GM03348 (cell line): Measurements from ENCODE around the gene NFKBIA.
"Not testable (repeated sequence)": the region's sequence is repeated elsewhere in the genome, so short reads cannot be mapped to it uniquely, and the experiment has no call there.

ENCODE experiments used
- DNase-seq: peaks from one replicate; pipeline ENCODE4 v3.0.0; 2012; ENCODE audit warnings: low spot score

Gene NFKBIA

DNA sequence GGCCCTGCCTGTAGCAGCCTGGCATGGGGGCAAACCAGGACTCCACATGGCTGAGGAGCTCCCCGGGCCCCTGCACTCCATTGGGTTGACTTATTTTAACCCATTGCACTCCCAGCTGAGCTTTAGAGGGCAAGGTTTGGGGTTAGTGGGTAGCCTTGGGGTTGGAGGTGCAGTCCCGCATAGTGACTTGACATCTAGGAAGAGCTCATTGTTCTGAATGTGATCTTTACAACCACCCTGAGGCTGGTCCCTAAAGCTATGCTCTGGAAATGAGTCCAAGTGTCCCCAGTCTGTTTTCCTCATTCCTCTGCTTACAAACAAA lies 36.4 kb downstream of the NFKBIA start:
- DNase-seq, result no peak

- DNase-seq, result no peak
Measured at GRCh38 chr14:35367056-35367372, 37.5 kb downstream of the NFKBIA start.

DNA sequence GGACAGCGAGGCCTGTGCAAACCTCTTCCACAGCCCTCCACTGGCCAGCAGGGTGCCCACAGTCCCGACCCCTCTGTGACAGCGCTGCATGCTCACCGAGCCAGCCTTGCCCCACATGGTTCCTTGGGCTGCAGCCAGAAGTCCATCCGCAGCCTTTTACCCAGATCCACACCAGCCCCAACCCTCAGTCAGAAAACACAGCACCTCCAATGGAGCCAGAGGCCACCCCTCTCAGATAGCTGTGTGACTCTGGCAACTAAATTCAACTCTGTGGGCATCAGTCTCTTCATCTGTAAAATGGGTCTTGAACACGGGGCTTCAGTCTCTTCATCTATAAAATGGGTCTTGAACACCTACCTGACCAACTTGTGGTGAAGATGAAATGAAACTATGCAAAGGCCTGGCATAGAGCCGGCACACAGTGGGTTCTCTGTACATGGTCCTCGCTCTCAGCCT lies 38.0 kb downstream of the NFKBIA start:
- DNase-seq, result no peak

DNA sequence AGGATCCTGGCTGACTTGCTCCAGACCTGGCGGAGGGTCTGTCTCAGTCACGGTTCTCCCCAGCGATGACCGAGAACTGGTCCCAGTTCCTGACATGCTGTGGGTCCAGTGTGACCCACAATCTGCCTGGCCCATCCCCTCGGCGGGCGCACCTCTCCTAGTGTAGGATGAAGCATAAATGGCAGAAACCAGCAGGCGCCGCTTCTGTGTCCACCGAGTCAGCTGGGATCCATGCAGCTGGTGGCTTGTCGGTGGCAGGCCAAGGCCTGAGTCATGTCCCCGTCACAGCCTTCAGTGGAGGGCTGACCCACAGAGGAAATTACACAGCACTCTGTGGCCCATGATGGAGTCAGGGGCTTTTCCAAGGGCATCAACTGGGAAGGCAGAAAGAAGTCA lies 38.5 kb downstream of the NFKBIA start:
- DNase-seq, result peak; percentile 38

DNA sequence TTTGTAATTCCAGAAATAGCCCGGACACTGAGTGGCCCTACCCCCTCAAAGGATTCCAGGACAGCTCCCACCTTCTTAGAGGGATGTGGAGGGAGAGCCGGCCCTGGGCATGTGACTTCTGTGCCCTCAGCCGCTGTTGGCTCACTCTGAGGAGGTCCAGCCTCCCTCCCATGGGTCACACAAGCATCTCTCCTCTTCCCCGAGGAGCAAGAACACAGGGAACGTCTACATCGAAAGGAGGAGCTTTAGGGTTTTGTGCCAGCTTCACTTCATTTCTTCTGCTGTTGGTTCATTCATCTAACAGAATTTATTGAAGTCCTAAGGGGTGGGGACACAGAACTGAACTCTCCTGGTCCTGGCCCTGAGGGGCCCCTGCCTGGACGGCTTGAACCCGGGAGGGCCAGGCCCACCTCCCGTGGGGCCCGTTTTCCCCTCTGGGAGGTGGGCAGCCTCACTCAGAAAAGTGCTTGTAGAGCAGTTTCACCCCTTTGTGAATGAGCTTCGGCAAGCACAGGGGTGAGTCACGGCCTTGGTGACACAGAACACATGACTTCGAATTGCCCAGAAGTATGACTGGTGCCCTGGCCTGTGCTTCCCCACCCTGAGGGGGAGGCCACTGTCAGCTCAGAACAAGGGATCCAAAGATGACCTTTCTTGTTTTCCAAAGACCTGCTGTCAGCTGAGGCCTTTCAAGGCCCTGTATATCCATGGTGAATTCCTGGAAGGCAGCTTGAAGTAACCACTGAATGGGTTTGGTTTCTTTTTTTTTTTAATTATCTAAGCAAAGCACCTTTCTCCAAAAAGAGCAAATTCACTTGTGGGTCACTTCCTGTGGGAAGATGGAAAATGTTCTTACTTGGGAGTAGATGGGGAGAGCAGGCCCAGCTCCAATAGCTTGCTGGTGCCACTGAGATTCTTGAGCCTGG lies 39.2 kb downstream of the NFKBIA start:
- peak; percentile 82 for DNase-seq

- DNase-seq, result no peak
Measured at GRCh38 chr14:35362911-35363374, 41.6 kb downstream of the NFKBIA start.

DNA sequence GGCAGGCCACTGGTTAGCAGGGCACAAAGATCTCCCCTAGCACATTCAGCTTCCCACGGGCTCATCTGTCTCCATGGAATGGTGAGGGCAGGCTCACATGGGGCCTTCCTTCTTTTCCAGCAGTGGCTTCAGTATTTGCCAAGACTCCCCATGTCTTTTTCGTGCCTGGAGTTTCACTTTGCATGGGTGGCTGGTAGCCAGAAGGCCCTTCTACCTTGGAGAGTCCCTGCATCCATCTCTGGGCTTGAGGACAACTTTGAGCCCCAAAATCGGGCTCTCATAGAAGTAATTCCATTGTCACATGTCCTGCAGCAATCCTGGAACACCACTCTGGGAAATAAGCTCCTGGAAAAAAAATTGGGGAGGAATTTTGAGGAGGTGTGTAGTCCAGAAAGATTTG lies 42.1 kb downstream of the NFKBIA start:
- no peak for DNase-seq

- no peak for DNase-seq
Measured at GRCh38 chr14:35361141-35361480, 43.4 kb downstream of the NFKBIA start.

GRCh38 chr14:35359655-35360054 lies 44.9 kb downstream of the NFKBIA start:
- not testable (repeated sequence) for DNase-seq

- DNase-seq, result peak; percentile 83
Measured at GRCh38 chr14:35355981-35356841, 48.3 kb downstream of the NFKBIA start.

DNA sequence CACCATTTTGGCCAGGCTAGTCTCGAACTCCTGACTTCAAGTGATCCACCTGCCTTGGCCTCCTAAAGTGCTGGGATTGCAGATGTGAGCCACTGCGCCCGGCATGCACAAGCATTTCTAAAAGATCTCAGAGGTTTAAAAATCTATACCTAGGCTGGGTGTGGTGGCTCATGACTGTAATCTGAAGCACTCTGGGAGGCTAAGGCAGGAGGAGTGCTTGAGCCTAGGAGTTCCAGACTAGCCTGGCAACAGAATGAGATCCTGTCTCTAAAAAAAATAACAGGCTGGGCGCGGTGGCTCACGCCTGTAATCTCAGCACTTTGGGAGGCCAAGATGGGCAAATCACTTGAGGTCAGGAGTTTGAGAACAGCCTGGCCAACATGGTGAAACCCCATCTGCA lies 49.3 kb downstream of the NFKBIA start:
- not testable (repeated sequence) for DNase-seq

DNA sequence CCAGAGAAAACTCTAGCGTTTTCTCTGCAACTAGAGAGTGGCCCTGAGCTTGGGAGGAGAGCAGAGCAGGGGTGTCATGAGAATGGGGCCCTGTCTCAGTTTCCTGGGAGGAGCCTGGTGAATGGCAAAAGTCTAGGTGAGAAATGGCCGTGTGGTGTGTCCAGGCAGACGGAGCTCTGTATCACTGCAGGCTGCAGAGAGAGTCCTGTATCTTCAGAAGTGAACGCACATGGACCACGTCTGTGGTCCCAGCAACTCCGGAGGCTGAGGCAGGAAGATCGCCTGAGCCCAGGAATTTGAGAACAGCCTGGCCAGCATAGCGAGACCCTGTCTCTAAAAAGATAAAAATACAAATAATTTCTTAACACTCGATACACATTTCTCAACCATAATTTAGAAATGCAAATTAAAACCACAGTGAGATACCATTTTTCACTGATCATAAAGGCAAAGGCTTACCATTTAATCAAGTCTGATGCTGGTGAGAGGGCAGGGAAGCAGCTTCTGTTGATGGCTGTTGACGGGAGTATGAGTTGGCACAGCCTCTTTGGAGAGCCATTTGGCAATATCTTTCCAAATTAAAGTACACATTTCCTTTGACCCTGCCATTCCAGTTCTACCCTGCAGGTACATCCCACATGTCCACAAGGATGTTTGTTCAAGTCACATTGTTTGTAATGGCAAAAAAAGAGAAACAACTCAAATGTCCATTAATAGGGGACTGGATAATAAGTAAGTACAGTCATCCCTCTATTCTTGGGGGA lies 51.0 kb downstream of the NFKBIA start:
- no peak for DNase-seq

DNA sequence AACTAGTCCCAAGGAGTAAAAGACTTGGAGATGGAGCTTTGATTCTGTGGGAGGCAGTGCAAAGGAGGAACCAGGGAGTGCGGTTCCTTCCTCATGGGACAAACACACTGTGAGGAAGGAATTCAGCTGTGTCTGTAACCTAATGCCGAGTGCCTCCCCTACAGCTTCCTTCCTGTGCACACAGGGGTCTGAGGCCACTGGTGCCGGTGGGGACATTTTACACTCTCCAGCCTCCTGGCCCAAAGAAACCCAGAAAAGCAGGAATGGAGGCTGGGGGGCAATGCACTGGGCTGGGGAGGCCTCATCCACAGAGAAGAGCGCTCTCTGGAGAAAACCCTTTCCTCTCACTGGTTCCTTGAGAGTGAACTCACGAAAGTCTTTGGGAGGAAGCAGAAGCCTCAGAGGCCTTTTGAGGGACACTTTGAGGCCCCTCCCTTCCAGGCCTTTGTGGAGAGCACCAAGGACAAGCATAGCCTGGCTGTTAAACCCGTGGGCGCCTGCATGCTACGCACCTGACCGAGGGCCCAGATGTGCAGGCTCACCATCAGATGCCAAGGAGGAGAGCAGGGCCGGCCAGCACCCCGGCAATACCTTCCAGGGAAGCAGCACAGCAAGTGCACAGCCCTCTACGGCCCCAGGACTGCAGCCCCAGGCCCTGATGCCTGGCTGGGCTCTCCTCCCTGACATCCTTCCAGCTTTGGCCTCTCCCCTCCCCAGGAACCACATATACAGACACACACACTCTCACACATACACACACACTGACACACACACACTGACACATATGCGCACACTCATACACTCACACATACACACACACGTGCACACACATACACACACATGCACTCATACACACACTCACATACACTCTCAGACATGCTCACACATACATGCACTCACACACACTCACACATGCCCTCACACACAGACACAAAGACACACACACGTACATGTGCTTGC lies 52.0 kb downstream of the NFKBIA start:
- DNase-seq, result no peak

GRCh38 chr14:35351897-35352273 lies 52.7 kb downstream of the NFKBIA start:
- DNase-seq, result no peak
